KMS-11 (cell line): ENCODE results near the gene NOL11.
"Not testable (repeated sequence)": the region's sequence is repeated elsewhere in the genome, so short reads cannot be mapped to it uniquely, and the experiment has no call there.

Experiments used
- H2AFZ ChIP-seq: fragments of 200-600 bp; sonication (generic); 2 replicates; pipeline ENCODE4 v1.6.1; 2016; ENCODE audit warnings: antibody characterized with exemption, mixed run types, low read depth
- H3K27ac ChIP-seq: fragments of 200-600 bp; sonication (generic); 2 replicates; pipeline ENCODE4 v1.6.1; 2016; ENCODE audit warnings: mild to moderate bottlenecking, mixed run types
- H3K27me3 ChIP-seq: fragments of 200-600 bp; sonication (generic); 2 replicates; pipeline ENCODE4 v1.6.1; 2017; ENCODE audit warnings: mild to moderate bottlenecking, low read depth, mixed run types, moderate library complexity; ENCODE audit not compliant: insufficient read depth
- H3K36me3 ChIP-seq: fragments of 200-600 bp; sonication (generic); 2 replicates; pipeline ENCODE4 v1.6.1; 2017; ENCODE audit warnings: mild to moderate bottlenecking, mixed run types; ENCODE audit not compliant: insufficient read depth
- H3K4me1 ChIP-seq: fragments of 200-600 bp; sonication (generic); 2 replicates; pipeline ENCODE4 v1.6.1; 2016; ENCODE audit warnings: mild to moderate bottlenecking, low read depth, mixed run types; ENCODE audit not compliant: poor library complexity, severe bottlenecking
- H3K4me2 ChIP-seq: fragments of 200-600 bp; sonication (generic); 2 replicates; pipeline ENCODE4 v1.7.0; 2016; ENCODE audit warnings: mild to moderate bottlenecking, mixed run types
- H3K4me3 ChIP-seq: fragments of 200-600 bp; sonication (generic); IDR thresholded peaks from 2 replicates; pipeline ENCODE4 v1.6.1; 2017; ENCODE audit warnings: low read depth, low read length, mixed read lengths; ENCODE audit not compliant: insufficient read depth
- H3K79me2 ChIP-seq: fragments of 200-600 bp; sonication (generic); 2 replicates; pipeline ENCODE4 v1.6.1; 2016; ENCODE audit warnings: low read depth, mixed run types; ENCODE audit not compliant: insufficient read depth
- H3K9ac ChIP-seq: fragments of 200-600 bp; sonication (generic); 2 replicates; pipeline ENCODE4 v1.6.1; 2016; ENCODE audit warnings: mild to moderate bottlenecking, mixed run types
- H4K20me1 ChIP-seq: fragments of 200-600 bp; sonication (generic); 2 replicates; pipeline ENCODE4 v1.6.1; 2016; ENCODE audit warnings: mild to moderate bottlenecking, mixed run types; ENCODE audit not compliant: insufficient read depth
- TF ChIP-seq, protein P1 (sequence below): fragments of 200-600 bp; sonication (generic); conservative IDR thresholded peaks from 2 replicates; pipeline ENCODE4 v1.6.1; 2017; ENCODE audit warnings: low read depth, mild to moderate bottlenecking, antibody characterized with exemption, low read length, moderate library complexity, mixed read lengths

Gene NOL11

DNA sequence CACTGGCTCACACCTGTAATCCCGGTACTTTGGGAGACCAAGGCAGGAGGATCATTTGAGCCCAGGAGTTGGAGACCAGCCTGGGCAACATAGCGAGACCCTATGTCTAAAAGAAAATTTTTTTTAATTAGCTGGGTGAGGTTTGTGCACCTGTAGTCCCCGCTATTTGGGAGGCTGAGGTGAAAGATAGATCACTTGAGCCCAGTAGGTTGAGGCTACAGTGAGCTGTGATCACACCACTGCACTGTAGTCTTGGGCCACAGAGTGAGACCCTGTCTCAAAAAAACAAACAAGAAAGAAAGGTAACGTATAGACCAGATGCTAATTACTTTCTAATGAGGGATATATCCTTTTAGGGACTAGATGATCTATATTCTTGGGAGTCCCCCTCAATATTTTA lies 8.1 kb downstream of the NOL11 start:
- TF ChIP-seq, protein P1, sequence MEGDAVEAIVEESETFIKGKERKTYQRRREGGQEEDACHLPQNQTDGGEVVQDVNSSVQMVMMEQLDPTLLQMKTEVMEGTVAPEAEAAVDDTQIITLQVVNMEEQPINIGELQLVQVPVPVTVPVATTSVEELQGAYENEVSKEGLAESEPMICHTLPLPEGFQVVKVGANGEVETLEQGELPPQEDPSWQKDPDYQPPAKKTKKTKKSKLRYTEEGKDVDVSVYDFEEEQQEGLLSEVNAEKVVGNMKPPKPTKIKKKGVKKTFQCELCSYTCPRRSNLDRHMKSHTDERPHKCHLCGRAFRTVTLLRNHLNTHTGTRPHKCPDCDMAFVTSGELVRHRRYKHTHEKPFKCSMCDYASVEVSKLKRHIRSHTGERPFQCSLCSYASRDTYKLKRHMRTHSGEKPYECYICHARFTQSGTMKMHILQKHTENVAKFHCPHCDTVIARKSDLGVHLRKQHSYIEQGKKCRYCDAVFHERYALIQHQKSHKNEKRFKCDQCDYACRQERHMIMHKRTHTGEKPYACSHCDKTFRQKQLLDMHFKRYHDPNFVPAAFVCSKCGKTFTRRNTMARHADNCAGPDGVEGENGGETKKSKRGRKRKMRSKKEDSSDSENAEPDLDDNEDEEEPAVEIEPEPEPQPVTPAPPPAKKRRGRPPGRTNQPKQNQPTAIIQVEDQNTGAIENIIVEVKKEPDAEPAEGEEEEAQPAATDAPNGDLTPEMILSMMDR, result no peak
- no peak overlapping the region for H3K4me2 ChIP-seq
- peaks cover 2% of the 10 kb centered on the region; the same call in 1 of the 2 replicates for H3K79me2 ChIP-seq
- no peaks in the 10 kb centered on the region for H3K4me1 ChIP-seq
- no peak overlapping the region for H3K9ac ChIP-seq
- no peaks in the 10 kb centered on the region for H4K20me1 ChIP-seq
- no peak overlapping the region for H2AFZ ChIP-seq
- no peaks in the 10 kb centered on the region for H3K27me3 ChIP-seq
- peaks cover 32% of the 10 kb centered on the region for H3K36me3 ChIP-seq
- H3K4me3 ChIP-seq, result no peak overlapping the region
- H3K27ac ChIP-seq, result no peak overlapping the region

DNA sequence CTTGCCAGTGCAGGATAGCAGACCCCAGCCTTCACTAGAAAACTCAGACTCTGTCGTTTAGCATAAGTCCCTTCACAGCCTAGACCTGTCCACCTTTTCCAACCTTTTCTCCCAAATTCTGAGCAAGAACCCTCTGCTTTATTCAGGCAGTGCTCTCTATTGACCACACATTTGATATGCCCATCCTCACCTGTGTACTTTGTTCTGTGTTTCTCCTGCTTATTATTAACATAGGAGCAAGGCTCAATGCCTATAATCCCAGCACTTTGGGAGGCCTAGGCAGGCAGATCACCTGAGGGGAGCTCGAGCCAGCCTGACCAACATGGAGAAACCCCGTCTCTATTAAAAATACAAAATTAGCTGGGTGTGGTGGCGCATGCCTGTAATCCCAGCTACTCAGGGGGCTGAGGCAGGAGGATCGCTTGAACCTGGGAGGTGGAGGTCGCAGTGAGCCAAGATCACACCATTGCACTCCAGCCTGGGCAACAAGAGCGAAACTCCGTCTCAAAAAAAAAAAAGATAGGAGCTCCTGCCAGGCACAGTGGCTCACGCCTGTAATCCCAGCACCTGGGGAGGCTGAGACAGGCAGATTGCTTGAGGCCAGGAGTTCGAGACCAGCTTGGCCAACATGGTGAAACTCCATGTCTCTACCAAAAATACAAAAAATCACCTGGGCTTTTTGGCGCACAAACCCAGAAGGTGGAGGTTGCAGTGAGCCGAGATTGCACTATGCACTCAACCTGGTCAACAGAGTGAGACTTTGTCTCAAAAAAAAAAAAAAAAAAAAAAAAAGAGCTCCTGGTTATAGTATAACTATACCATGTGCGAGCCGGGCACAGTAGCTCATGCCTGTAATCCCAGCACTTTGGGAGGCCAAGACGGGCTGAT lies 9.7 kb downstream of the NOL11 start:
- H4K20me1 ChIP-seq, H2AFZ ChIP-seq, H3K27ac ChIP-seq, H3K4me3 ChIP-seq, H3K4me2 ChIP-seq, H3K79me2 ChIP-seq, H3K4me1 ChIP-seq, H3K27me3 ChIP-seq, H3K9ac ChIP-seq: not testable (repeated sequence)
- peaks cover 26% of the 10 kb centered on the region for H3K36me3 ChIP-seq

DNA sequence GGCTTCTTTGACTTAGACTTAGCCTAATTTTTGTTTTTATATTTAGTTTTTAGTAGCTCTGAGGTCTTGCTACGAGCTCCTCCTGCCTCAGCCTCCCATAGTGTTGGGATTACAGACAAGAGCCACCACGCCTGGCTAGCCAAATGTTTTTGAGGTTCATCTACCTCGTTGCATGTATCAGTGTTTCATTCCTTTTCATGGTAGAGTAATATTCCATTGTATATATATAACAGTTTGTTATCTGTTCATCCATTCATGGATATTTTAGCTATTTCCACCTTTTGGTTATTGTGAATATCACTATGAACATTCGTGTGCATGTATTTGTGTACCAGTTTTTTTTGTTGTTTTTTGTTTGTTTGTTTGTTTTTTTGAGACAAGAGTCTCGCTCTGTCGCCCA lies 12.2 kb downstream of the NOL11 start:
- Histone ChIP-seq H3K79me2 (peaks cover 7% of the 10 kb centered on the region; the same call in 1 of the 2 replicates), H3K4me2 (no peak overlapping the region), H3K27me3 (no peaks in the 10 kb centered on the region), H3K36me3 (peaks cover 24% of the 10 kb centered on the region; the same call in 1 of the 2 replicates), H3K9ac (no peak overlapping the region), H2AFZ (no peak overlapping the region), H3K4me3 (no peak overlapping the region), H3K27ac (no peak overlapping the region), H4K20me1 (no peaks in the 10 kb centered on the region), H3K4me1 (no peaks in the 10 kb centered on the region)
- TF ChIP-seq, protein P1, result no peak

DNA sequence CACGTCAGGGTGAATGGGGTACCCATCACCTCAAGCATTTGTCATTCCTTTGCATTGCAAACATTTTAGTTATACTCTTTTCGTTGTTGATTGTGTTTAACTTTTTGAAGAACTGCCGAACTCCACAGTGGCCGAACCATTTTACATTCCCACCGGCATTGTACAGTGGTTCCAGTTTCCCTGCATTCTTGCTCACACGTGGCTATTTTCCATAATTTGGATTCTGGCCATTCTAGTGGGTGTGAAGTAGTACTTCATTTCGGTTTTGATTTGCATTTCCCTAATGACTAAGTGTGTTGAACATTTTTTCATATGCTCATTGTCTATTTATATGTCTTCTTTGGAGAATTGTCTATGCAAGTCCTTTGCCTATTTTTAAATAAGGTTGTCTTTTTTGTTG lies 13.0 kb downstream of the NOL11 start:
- H2AFZ ChIP-seq, result no peak overlapping the region
- peaks cover 7% of the 10 kb centered on the region; the same call in 1 of the 2 replicates for H3K79me2 ChIP-seq
- peaks cover 27% of the 10 kb centered on the region; the same call in 1 of the 2 replicates for H3K36me3 ChIP-seq
- H3K27ac ChIP-seq, result no peak overlapping the region
- no peak overlapping the region for H3K4me2 ChIP-seq
- no peak overlapping the region for H3K9ac ChIP-seq
- H3K4me3 ChIP-seq, result no peak overlapping the region
- H3K27me3 ChIP-seq, result no peaks in the 10 kb centered on the region
- no peaks in the 10 kb centered on the region for H4K20me1 ChIP-seq
- H3K4me1 ChIP-seq, result no peaks in the 10 kb centered on the region
- TF ChIP-seq, protein P1, result no peak

DNA sequence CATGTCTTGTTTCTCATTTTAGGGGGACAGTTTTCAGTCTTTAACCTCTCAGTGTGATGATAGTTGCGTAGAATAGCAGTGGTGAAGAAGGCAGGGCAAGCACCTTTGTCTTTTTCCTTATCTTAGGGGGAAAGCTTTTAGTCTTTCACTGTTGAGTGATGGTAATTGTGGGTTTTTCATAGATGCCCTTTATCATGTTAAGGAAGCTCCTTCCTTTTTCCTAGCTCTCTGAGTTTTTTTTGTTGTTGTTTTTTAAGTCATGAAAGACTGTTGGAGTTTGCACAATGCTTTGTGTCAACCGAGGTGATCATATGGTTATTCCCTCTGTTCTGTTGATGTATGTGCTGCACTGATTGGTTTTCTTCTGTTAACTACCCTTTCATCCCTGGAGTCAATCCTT lies 15.7 kb downstream of the NOL11 start:
- H3K4me2 ChIP-seq, result no peak overlapping the region
- H3K36me3 ChIP-seq, result peaks cover 30% of the 10 kb centered on the region; the same call in 1 of the 2 replicates
- TF ChIP-seq, protein P1, result no peak
- no peak overlapping the region for H3K27ac ChIP-seq
- no peak overlapping the region for H3K4me3 ChIP-seq
- H4K20me1 ChIP-seq, result no peaks in the 10 kb centered on the region
- no peak overlapping the region for H3K9ac ChIP-seq
- no peak overlapping the region for H2AFZ ChIP-seq
- no peaks in the 10 kb centered on the region for H3K4me1 ChIP-seq
- H3K79me2 ChIP-seq, result peaks cover 7% of the 10 kb centered on the region; the same call in 1 of the 2 replicates
- no peaks in the 10 kb centered on the region for H3K27me3 ChIP-seq
